Measurements from ENCODE around the gene RHOJ.
"Not testable (repeated sequence)": the region's sequence is repeated elsewhere in the genome, so short reads cannot be mapped to it uniquely, and the experiment has no call there.

- not testable (repeated sequence) for TF ChIP-seq POLR2A (IDR thresholded peaks at IDR 0.05; ENCODE audit: low read depth, low read length); CTCF (conservative IDR thresholded peaks at IDR 0.05; ENCODE audit: low read depth, low read length); BHLHE40 (IDR thresholded peaks at IDR 0.05; ENCODE audit: low read depth, low read length); USF2 (IDR thresholded peaks at IDR 0.05; ENCODE audit: low read depth, low read length); MAZ (IDR thresholded peaks at IDR 0.05; ENCODE audit: borderline replicate concordance, low read depth, low read length); RFX5 (IDR thresholded peaks at IDR 0.05; ENCODE audit: low read depth, low read length); NFE2L2 (IDR thresholded peaks at IDR 0.05; ENCODE audit: low read depth, low read length); MXI1 (IDR thresholded peaks at IDR 0.05; ENCODE audit: borderline replicate concordance, low read depth, low read length); MAFK (IDR thresholded peaks at IDR 0.05; ENCODE audit: low read depth, low read length); RAD21 (IDR thresholded peaks at IDR 0.05; ENCODE audit: low read length); CHD1 (IDR thresholded peaks at IDR 0.05; ENCODE audit: low read depth, low read length); CEBPB (IDR thresholded peaks at IDR 0.05; ENCODE audit: low read depth, low read length)
- TF ChIP-seq, protein P1, sequence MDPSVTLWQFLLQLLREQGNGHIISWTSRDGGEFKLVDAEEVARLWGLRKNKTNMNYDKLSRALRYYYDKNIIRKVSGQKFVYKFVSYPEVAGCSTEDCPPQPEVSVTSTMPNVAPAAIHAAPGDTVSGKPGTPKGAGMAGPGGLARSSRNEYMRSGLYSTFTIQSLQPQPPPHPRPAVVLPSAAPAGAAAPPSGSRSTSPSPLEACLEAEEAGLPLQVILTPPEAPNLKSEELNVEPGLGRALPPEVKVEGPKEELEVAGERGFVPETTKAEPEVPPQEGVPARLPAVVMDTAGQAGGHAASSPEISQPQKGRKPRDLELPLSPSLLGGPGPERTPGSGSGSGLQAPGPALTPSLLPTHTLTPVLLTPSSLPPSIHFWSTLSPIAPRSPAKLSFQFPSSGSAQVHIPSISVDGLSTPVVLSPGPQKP (IDR thresholded peaks at IDR 0.05; ENCODE audit: borderline replicate concordance, low read depth, low read length), result not testable (repeated sequence)
Measured at GRCh38 chr14:63279933-63280332, 75.7 kb downstream of the RHOJ start.

Data from IMR-90 (cell line).